ENCODE results near the gene PTH2R. TPM values are rescaled to one million over a fixed set of nuclear protein-coding genes. Genes with fewer than 3 reads are reported as not detected.
A peak's percentile ranks its signal among the peaks of the same experiment; 100 is the strongest.

The PTH2R gene
- total and polyA plus RNA-seq, 9 of the 15 experiments (the other 6 are each of a cell fraction or from before 2014, with no cell fraction given): 2.7 to 8.8 (median 4.2) TPM

DNA sequence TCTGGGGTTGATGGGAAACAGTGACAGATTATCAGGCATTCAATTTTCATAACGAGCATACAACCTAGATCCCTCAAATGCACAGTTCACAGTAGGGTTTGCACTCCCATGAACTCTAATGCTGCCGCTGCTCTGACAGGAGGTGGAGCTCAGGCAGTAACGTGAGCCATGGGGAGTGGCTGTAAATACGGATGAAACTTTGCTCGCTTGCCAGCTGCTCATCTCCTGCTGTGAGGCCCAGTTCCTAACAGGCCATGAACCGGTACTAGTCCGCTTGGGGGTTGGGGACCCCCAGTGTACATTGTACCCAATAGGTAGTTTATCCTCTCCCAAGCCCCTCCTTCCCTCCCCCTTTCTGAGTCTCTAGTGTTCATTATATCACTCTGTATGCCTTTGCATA lies 94.6 kb downstream of the PTH2R start:
- Histone ChIP-seq H3K36me3 (ENCODE audit: control insufficient read depth, insufficient read depth, low read length) (no peaks in the 10 kb centered on the region), H3K4me1 (replicated peaks in 1 of 2; ENCODE audit: control insufficient read depth in 2 of 2, insufficient read depth in 2 of 2, low read length in 2 of 2) (peaks cover 0 to 11% of the 10 kb centered on the region in 2 experiments; a peak in 2 of 5 replicates), H3K27ac (ENCODE audit: extremely low read depth, low read depth, low read length) (peak overlapping the region; percentile 77), H3K4me3 (peak overlapping the region; percentile 1; the same call in 1 of the 2 replicates), H3K27me3 (ENCODE audit: control insufficient read depth in 2 of 2, insufficient read depth in 2 of 2, low read length in 2 of 2) (no peaks in the 10 kb centered on the region), H3K9me1 (ENCODE audit: control insufficient read depth, insufficient read depth, low read length) (no peaks in the 10 kb centered on the region), H3K4me2 (ENCODE audit: insufficient read depth, low read length) (peak overlapping the region; percentile 66), H3K9me3 (replicated peaks; ENCODE audit: control insufficient read depth, insufficient read depth, low read depth, low read length) (no peaks in the 10 kb centered on the region), H2AFZ (ENCODE audit: low read depth, low read length) (peak overlapping the region; percentile 93), H3K79me2 (ENCODE audit: control insufficient read depth, insufficient read depth, low read length) (no peaks in the 10 kb centered on the region), H4K20me1 (replicated peaks; ENCODE audit: control insufficient read depth, insufficient read depth, low read length) (no peaks in the 10 kb centered on the region), H3K9ac (ENCODE audit: insufficient read depth in 1 of 2, low read depth in 2 of 2, low read length in 2 of 2) (peak overlapping the region in 1 of 2 experiments; percentile 58; a peak in 1 of 4 replicates)
- intact Hi-C loops (cut with micrococcal nuclease): loop anchor here (1.0 kb wide), 1 partner anchor 41 kb away; no protein-coding TSS in a partner anchor
- BruUV-seq (replicated peaks): no TSS peak
- FAIRE-seq (peak; percentile 96), ATAC-seq (peak; percentile 98), DNase-seq (ENCODE audit: extremely low read depth in 1 of 4, low spot score in 3 of 4) (peak in 2 of 4 experiments; percentile 40 to 85)
- ChIA-PET POLR2A (interaction anchor here (0.7 to 1.6 kb wide), 4 partner anchors 10 to 41 kb away, joined by 3 to 6 read pairs (median 4); no protein-coding TSS in a partner anchor), CTCF (ENCODE audit: low intra/inter-chr PET ratio) (no interaction called here)
- 0% methylated on average over 7 of the region's 7 CpGs for WGBS (ENCODE audit: insufficient coverage, low coverage, missing lambda C conversion rate)
- in situ Hi-C loops (cut with MboI): no loop called here
- TF ChIP-seq, protein P1, sequence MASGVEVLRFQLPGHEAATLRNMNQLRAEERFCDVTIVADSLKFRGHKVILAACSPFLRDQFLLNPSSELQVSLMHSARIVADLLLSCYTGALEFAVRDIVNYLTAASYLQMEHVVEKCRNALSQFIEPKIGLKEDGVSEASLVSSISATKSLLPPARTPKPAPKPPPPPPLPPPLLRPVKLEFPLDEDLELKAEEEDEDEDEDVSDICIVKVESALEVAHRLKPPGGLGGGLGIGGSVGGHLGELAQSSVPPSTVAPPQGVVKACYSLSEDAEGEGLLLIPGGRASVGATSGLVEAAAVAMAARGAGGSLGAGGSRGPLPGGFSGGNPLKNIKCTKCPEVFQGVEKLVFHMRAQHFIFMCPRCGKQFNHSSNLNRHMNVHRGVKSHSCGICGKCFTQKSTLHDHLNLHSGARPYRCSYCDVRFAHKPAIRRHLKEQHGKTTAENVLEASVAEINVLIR (CRISPR knock-in tag; IDR thresholded peaks at IDR 0.05): no peak
- TF ChIP-seq ELF2 (CRISPR knock-in tag; IDR thresholded peaks at IDR 0.05): no peak
- peak in 1 of 2 experiments; percentile 40; a peak in 1 of 4 replicates for TF ChIP-seq HDAC1 (IDR thresholded peaks at IDR 0.05)
- 0 out of 2 replicates have a peak, but pooled peaks have one; percentile 33 for TF ChIP-seq HDAC2 (IDR thresholded peaks at IDR 0.05)
- TF ChIP-seq, protein P2, sequence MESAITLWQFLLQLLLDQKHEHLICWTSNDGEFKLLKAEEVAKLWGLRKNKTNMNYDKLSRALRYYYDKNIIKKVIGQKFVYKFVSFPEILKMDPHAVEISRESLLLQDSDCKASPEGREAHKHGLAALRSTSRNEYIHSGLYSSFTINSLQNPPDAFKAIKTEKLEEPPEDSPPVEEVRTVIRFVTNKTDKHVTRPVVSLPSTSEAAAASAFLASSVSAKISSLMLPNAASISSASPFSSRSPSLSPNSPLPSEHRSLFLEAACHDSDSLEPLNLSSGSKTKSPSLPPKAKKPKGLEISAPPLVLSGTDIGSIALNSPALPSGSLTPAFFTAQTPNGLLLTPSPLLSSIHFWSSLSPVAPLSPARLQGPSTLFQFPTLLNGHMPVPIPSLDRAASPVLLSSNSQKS (CRISPR knock-in tag; IDR thresholded peaks at IDR 0.05): no peak
- TF ChIP-seq, protein P3, sequence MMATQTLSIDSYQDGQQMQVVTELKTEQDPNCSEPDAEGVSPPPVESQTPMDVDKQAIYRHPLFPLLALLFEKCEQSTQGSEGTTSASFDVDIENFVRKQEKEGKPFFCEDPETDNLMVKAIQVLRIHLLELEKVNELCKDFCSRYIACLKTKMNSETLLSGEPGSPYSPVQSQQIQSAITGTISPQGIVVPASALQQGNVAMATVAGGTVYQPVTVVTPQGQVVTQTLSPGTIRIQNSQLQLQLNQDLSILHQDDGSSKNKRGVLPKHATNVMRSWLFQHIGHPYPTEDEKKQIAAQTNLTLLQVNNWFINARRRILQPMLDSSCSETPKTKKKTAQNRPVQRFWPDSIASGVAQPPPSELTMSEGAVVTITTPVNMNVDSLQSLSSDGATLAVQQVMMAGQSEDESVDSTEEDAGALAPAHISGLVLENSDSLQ (IDR thresholded peaks at IDR 0.05): peak; percentile 61
- TF ChIP-seq RCOR1 (IDR thresholded peaks at IDR 0.05; ENCODE audit: borderline replicate concordance in 1 of 2, low read depth in 2 of 2, low read length in 2 of 2): 0 out of 4 replicates have a peak, but pooled peaks of 1 of the 2 experiments have one; percentile 24
- peak; percentile 42; the same call in 1 of the 2 replicates for TF ChIP-seq CTBP1 (IDR thresholded peaks at IDR 0.05; ENCODE audit: borderline replicate concordance)
- no peak for TF ChIP-seq PRPF4 (IDR thresholded peaks at IDR 0.05; ENCODE audit: insufficient read depth, low read depth, low read length, poor library complexity, severe bottlenecking)
- TF ChIP-seq ZNF232 (CRISPR knock-in tag; IDR thresholded peaks at IDR 0.05): no peak
- peak; percentile 43 for TF ChIP-seq CXXC5 (CRISPR knock-in tag; IDR thresholded peaks at IDR 0.05)
- TF ChIP-seq, protein P4, sequence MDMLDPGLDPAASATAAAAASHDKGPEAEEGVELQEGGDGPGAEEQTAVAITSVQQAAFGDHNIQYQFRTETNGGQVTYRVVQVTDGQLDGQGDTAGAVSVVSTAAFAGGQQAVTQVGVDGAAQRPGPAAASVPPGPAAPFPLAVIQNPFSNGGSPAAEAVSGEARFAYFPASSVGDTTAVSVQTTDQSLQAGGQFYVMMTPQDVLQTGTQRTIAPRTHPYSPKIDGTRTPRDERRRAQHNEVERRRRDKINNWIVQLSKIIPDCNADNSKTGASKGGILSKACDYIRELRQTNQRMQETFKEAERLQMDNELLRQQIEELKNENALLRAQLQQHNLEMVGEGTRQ (CRISPR knock-in tag; IDR thresholded peaks at IDR 0.05): no peak
- no peak for TF ChIP-seq CAMTA2 (CRISPR knock-in tag; conservative IDR thresholded peaks at IDR 0.05)
- 0 out of 2 replicates have a peak, but pooled peaks have one; percentile 28 for TF ChIP-seq DPF2 (IDR thresholded peaks at IDR 0.05)
- no peak for TF ChIP-seq POU5F1 (IDR thresholded peaks at IDR 0.05; ENCODE audit: borderline replicate concordance, low read depth, low read length, partially characterized antibody)
- TF ChIP-seq ZNF133 (CRISPR knock-in tag; IDR thresholded peaks at IDR 0.05): no peak
- TF ChIP-seq L3MBTL2 (IDR thresholded peaks at IDR 0.05): peak; percentile 37; the same call in 1 of the 2 replicates
